PFSK-1 (cell line): ENCODE data around the gene CEP192.

Source experiments
- FOXP2 ChIP-seq: optimal IDR thresholded peaks from 2 replicates; pipeline ENCODE3; 2011; ENCODE audit warnings: borderline replicate concordance, control low read depth, inconsistent platforms; ENCODE audit not compliant: insufficient read depth; ENCODE audit errors: extremely low read length, extremely low read depth
- POLR2AphosphoS5 ChIP-seq: IDR thresholded peaks from 2 replicates; pipeline ENCODE4 v1.6.1; 2012; ENCODE audit warnings: low read depth, mild to moderate bottlenecking, control low read depth, low read length, moderate library complexity
- REST ChIP-seq, 2 experiments: IDR thresholded peaks; 2 replicates each; pipeline versions ENCODE4 v1.6.1 to v1.8.0; 2011 to 2012; ENCODE audit warnings: low read depth in 2 of 2, low read length in 2 of 2, control low read depth in 1 of 2, inconsistent platforms in 1 of 2, mild to moderate bottlenecking in 1 of 2, moderate library complexity in 1 of 2; ENCODE audit not compliant: insufficient read depth in 1 of 2
- SIN3A ChIP-seq: IDR thresholded peaks from 2 replicates; pipeline ENCODE4 v1.6.1; 2012; ENCODE audit warnings: mild to moderate bottlenecking, low read length, moderate library complexity, borderline replicate concordance; ENCODE audit not compliant: insufficient read depth
- TAF1 ChIP-seq: IDR thresholded peaks from 2 replicates; pipeline ENCODE4 v1.6.1; 2012; ENCODE audit warnings: low read length, control low read depth, borderline replicate concordance; ENCODE audit not compliant: insufficient read depth

CEP192 gene

GRCh38 chr18:13036622-13037320 is 45.6 kb downstream of the CEP192 start:
- no peak for TF ChIP-seq FOXP2
- no peak for TF ChIP-seq TAF1
- no peak for TF ChIP-seq SIN3A
- no peak for TF ChIP-seq POLR2AphosphoS5
- no peak for TF ChIP-seq REST (IDR thresholded peaks at IDR 0.05; ENCODE audit: insufficient read depth in 1 of 2, low read depth in 2 of 2, low read length in 2 of 2)

- TF ChIP-seq TAF1 = no peak
These were observed 48.6 kb downstream of the CEP192 start for GRCh38 chr18:13039806-13040205.

DNA sequence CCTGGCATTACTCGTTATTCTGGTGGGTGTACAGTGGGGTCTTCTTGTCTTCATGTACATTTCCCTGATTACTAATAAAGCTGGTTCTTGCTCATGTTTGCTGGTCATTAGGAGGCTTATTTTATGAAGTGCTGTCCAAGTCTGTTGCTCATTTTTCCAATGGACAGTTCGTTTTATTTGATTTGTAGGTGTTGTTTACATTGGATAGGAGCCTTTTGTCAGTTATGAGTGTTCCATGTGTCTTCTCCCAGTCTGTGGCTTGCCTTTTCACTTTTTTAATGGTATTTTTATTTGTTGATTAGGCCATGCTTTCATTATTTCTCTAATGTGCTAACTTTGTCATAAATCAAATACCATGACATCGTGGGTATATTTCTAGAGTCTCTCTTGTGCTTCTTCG is 51.9 kb downstream of the CEP192 start:
- no peak for TF ChIP-seq REST (IDR thresholded peaks at IDR 0.05; ENCODE audit: insufficient read depth in 1 of 2, low read depth in 2 of 2, low read length in 2 of 2)
- TF ChIP-seq FOXP2 = no peak
- no peak for TF ChIP-seq TAF1
- no peak for TF ChIP-seq SIN3A
- TF ChIP-seq POLR2AphosphoS5 = no peak

- TF ChIP-seq SIN3A = no peak
- TF ChIP-seq FOXP2 = no peak
- TF ChIP-seq TAF1 = no peak
- TF ChIP-seq POLR2AphosphoS5 = no peak
- TF ChIP-seq REST (IDR thresholded peaks at IDR 0.05; ENCODE audit: insufficient read depth in 1 of 2, low read depth in 2 of 2, low read length in 2 of 2) = no peak
These were observed 57.0 kb downstream of the CEP192 start for GRCh38 chr18:13048061-13048595.

- no peak for TF ChIP-seq REST (IDR thresholded peaks at IDR 0.05; ENCODE audit: insufficient read depth in 1 of 2, low read depth in 2 of 2, low read length in 2 of 2)
- no peak for TF ChIP-seq SIN3A
- TF ChIP-seq FOXP2 = no peak
- TF ChIP-seq TAF1 = no peak
- no peak for TF ChIP-seq POLR2AphosphoS5
These were observed 60.0 kb downstream of the CEP192 start for GRCh38 chr18:13051159-13051558.
